ENCODE data around the gene TCERG1L. TPM values are rescaled to one million over a fixed set of nuclear protein-coding genes. Genes with fewer than 3 reads are reported as not detected.

The TCERG1L gene
- total RNA-seq, 2 experiments from 2014 or later: 0.06 TPM; not detected in 1

- Mint-ChIP-seq H3K4me1 (ENCODE audit: low read depth) (no peaks in the 10 kb centered on the region), H3K9me3 (no peaks in the 10 kb centered on the region), H3K27me3 (no peaks in the 10 kb centered on the region), H3K27ac (no peak overlapping the region), H3K4me3 (no peak overlapping the region), H3K36me3 (ENCODE audit: low read depth) (no peaks in the 10 kb centered on the region)
- DNase-seq (no peak), ATAC-seq (ENCODE audit: poor library complexity) (no peak)
- Histone ChIP-seq H3K4me1 (ENCODE audit: insufficient read depth, low read length) (no peaks in the 10 kb centered on the region), H3K9me3 (ENCODE audit: control insufficient read depth in 1 of 2, insufficient read depth in 1 of 2, low read length in 2 of 2) (peaks cover 0 to 45% of the 10 kb centered on the region in 2 experiments), H3K4me3 (ENCODE audit: low read length) (no peak overlapping the region), H3K27ac (ENCODE audit: low read depth in 1 of 2, low read length in 2 of 2) (no peak overlapping the region), H3K36me3 (ENCODE audit: insufficient read depth, low read length) (no peaks in the 10 kb centered on the region), H3K27me3 (ENCODE audit: control insufficient read depth in 1 of 2, insufficient read depth in 2 of 2, low read length in 2 of 2) (no peaks in the 10 kb centered on the region)
- POLR2A ChIA-PET: no interaction called here
- intact Hi-C loops (cut with DNase I, micrococcal nuclease): no loop called here
- CTCF ChIA-PET: no interaction called here
- TF ChIP-seq CTCF (IDR thresholded peaks at IDR 0.05): no peak
Measured at GRCh38 chr10:131180086-131180485, 131.4 kb downstream of the TCERG1L start.

DNA sequence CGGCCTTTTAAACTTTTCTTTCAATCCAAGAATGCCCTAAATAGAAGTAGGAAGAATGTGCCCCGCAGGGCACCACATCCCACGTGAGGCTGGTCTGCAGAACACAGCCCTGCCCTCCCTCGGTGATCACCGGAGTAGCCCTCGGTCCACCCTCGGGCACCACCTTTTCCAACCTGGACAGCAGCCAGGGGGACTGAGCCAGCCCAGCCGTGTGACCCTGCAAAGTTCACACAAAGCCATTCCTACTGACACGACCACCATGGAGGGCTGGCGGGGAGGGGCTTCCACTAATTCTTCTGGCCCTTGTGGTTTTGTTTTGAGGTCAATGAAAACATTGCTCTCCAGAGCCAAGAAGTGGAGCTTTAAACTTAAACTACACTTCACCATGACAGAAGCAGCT, 132.2 kb downstream of the TCERG1L start:
- H3K9me3 ChIP-seq (ENCODE audit: control insufficient read depth in 1 of 2, insufficient read depth in 1 of 2, low read length in 2 of 2): peaks cover 0 to 49% of the 10 kb centered on the region in 2 experiments
- H3K27me3 ChIP-seq (ENCODE audit: control insufficient read depth in 1 of 2, insufficient read depth in 2 of 2, low read length in 2 of 2): no peaks in the 10 kb centered on the region
- DNase-seq: no peak
- no peaks in the 10 kb centered on the region for H3K27me3 Mint-ChIP-seq
- H3K27ac Mint-ChIP-seq: no peak overlapping the region
- H3K4me3 ChIP-seq (ENCODE audit: low read length): no peak overlapping the region
- CTCF ChIA-PET: no interaction called here
- H3K4me3 Mint-ChIP-seq: no peak overlapping the region
- H3K4me1 Mint-ChIP-seq (ENCODE audit: low read depth): no peaks in the 10 kb centered on the region
- no peaks in the 10 kb centered on the region for H3K36me3 ChIP-seq (ENCODE audit: insufficient read depth, low read length)
- H3K9me3 Mint-ChIP-seq: no peaks in the 10 kb centered on the region
- TF ChIP-seq CTCF (IDR thresholded peaks at IDR 0.05): no peak
- intact Hi-C loops (cut with DNase I, micrococcal nuclease): no loop called here
- POLR2A ChIA-PET: no interaction called here
- no peaks in the 10 kb centered on the region for H3K4me1 ChIP-seq (ENCODE audit: insufficient read depth, low read length)
- ATAC-seq (ENCODE audit: poor library complexity): no peak
- no peak overlapping the region for H3K27ac ChIP-seq (ENCODE audit: low read depth in 1 of 2, low read length in 2 of 2)
- no peaks in the 10 kb centered on the region for H3K36me3 Mint-ChIP-seq (ENCODE audit: low read depth)

- Histone ChIP-seq H3K27me3 (ENCODE audit: control insufficient read depth in 1 of 2, insufficient read depth in 2 of 2, low read length in 2 of 2) (no peaks in the 10 kb centered on the region), H3K4me1 (ENCODE audit: insufficient read depth, low read length) (no peaks in the 10 kb centered on the region), H3K9me3 (ENCODE audit: control insufficient read depth in 1 of 2, insufficient read depth in 1 of 2, low read length in 2 of 2) (peaks cover 0 to 55% of the 10 kb centered on the region in 2 experiments), H3K36me3 (ENCODE audit: insufficient read depth, low read length) (no peaks in the 10 kb centered on the region), H3K4me3 (ENCODE audit: low read length) (no peak overlapping the region), H3K27ac (ENCODE audit: low read depth in 1 of 2, low read length in 2 of 2) (no peak overlapping the region)
- no peak for TF ChIP-seq CTCF (IDR thresholded peaks at IDR 0.05)
- H3K9me3 Mint-ChIP-seq: no peaks in the 10 kb centered on the region
- no peak for ATAC-seq (ENCODE audit: poor library complexity)
- no peaks in the 10 kb centered on the region for H3K27me3 Mint-ChIP-seq
- no peak overlapping the region for H3K27ac Mint-ChIP-seq
- no peaks in the 10 kb centered on the region for H3K36me3 Mint-ChIP-seq (ENCODE audit: low read depth)
- ChIA-PET POLR2A (no interaction called here), CTCF (no interaction called here)
- DNase-seq: peak in 1 of 14 experiments; percentile 25
- H3K4me1 Mint-ChIP-seq (ENCODE audit: low read depth): no peaks in the 10 kb centered on the region
- intact Hi-C loops (cut with DNase I, micrococcal nuclease): no loop called here
- no peak overlapping the region for H3K4me3 Mint-ChIP-seq
Measured at GRCh38 chr10:131178521-131179331, 132.8 kb downstream of the TCERG1L start.

Data from CD4-positive, alpha-beta T cell (primary cell).